ENCODE results near the gene ARHGEF19.
"Not testable (repeated sequence)": the region's sequence is repeated elsewhere in the genome, so short reads cannot be mapped to it uniquely, and the experiment has no call there.

Gene ARHGEF19

DNA sequence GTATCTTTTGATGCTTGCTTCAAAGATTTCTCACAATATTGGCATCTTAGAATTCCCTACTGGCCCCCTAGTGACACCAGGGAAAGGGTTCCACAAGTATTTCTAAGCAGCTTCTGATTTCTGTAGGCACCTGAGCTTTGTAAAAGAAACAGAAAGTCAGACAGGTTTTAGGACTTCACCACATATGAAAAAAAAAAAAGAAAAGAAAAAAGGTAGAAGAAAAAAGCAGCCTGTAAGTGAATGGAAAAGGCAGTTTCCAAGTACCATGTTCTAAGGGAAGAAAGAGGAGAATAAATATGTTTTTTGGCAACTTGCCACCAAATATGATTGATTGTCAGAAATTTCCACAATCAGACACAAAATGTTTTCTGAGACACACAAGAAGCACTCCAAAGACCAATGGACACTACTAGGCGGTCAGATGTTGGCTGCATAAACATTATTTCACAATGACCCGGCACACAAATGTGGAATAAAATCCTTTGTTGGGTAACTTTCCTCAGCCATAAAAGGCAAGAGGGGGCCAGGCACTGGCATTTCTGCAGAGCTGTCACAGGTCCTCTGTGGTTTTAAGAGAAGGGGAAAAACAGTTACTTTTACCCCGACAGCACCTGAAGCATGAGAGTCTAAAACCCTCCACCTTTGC lies 37.3 kb upstream of the ARHGEF19 start:
- TF ChIP-seq MAX (IDR thresholded peaks at IDR 0.05; ENCODE audit: low read depth, low read length) (no peak), MYC (IDR thresholded peaks at IDR 0.05; ENCODE audit: low read depth, low read length) (no peak), POLR2A (IDR thresholded peaks at IDR 0.05; ENCODE audit: extremely low read depth, insufficient read length) (no peak)
- TF ChIP-seq, protein P1, sequence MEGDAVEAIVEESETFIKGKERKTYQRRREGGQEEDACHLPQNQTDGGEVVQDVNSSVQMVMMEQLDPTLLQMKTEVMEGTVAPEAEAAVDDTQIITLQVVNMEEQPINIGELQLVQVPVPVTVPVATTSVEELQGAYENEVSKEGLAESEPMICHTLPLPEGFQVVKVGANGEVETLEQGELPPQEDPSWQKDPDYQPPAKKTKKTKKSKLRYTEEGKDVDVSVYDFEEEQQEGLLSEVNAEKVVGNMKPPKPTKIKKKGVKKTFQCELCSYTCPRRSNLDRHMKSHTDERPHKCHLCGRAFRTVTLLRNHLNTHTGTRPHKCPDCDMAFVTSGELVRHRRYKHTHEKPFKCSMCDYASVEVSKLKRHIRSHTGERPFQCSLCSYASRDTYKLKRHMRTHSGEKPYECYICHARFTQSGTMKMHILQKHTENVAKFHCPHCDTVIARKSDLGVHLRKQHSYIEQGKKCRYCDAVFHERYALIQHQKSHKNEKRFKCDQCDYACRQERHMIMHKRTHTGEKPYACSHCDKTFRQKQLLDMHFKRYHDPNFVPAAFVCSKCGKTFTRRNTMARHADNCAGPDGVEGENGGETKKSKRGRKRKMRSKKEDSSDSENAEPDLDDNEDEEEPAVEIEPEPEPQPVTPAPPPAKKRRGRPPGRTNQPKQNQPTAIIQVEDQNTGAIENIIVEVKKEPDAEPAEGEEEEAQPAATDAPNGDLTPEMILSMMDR (IDR thresholded peaks at IDR 0.05; ENCODE audit: low read depth, low read length) = no peak
- H3K4me3 ChIP-seq (ENCODE audit: low read depth, low read length) = no peak overlapping the region
- no peak for DNase-seq (ENCODE audit: low read depth)

DNA sequence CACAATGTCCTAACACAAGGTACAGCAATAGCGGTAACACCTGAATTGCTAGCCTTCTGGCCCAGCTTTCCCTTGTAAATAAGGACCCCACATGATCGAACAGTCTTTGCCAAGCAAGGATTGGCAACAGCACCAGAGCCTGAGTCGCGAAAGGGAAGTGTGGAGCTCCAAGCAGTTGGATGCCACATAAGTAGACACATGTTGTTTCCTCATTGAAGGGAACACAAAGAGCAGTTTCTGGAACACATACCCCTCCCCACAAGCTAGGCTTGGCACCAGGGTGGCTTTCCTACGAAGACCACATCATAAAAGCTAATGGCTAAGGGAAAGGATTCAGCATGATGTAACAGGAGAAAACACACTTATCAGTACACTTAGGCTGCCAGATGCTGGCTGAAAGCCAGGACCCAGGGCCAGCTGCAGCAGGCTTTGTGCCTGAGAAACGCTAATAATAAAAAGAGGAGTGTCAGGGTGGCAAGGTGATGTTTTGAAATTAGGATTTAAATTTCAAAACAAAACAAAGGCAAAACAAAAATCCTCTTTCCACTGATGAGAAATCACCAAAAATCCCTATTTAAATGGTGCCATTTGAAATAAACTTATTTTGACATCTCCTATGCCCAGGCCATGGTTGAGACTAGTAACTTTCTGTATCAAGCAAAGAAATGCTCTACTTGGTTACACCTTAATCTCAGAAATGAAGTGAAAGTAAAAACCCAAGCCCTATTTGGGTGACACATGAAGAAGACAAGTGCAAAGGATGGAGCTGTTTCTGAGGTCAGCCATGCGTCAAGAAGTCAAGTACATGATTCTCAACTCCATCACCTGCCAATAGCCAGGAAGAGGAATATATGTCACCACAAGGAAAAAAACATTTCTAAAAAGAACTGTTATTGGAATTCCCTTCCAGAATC lies 36.4 kb upstream of the ARHGEF19 start:
- TF ChIP-seq MAX (IDR thresholded peaks at IDR 0.05; ENCODE audit: low read depth, low read length) (no peak), MYC (IDR thresholded peaks at IDR 0.05; ENCODE audit: low read depth, low read length) (no peak), POLR2A (IDR thresholded peaks at IDR 0.05; ENCODE audit: extremely low read depth, insufficient read length) (no peak)
- TF ChIP-seq, protein P1 (IDR thresholded peaks at IDR 0.05; ENCODE audit: low read depth, low read length) = no peak
- DNase-seq (ENCODE audit: low read depth) = no peak
- H3K4me3 ChIP-seq (ENCODE audit: low read depth, low read length) = no peak overlapping the region

DNA sequence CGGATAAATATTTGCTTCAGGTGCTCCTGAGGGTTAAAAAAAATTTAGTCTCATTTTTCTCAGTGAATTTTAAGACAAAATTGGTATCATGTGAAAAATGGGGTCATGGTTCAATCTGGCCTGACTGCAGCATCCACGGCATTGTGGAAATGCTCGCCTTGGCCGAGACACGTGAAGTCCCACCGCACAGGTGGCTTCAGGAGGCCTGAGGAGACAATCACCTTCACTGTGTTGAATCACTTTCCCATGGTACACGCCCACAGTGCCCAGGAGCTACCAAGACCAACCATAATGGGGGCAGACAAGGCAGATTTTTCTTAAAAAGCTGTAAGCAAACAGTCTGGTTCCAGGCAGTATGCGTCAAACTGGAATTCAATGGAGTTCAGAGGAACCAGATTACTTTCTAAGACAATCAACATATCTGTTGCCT lies 35.6 kb upstream of the ARHGEF19 start:
- TF ChIP-seq MYC (IDR thresholded peaks at IDR 0.05; ENCODE audit: low read depth, low read length) (no peak), MAX (IDR thresholded peaks at IDR 0.05; ENCODE audit: low read depth, low read length) (no peak), POLR2A (IDR thresholded peaks at IDR 0.05; ENCODE audit: extremely low read depth, insufficient read length) (no peak)
- TF ChIP-seq, protein P1 (IDR thresholded peaks at IDR 0.05; ENCODE audit: low read depth, low read length) = no peak
- H3K4me3 ChIP-seq (ENCODE audit: low read depth, low read length) = no peak overlapping the region

DNA sequence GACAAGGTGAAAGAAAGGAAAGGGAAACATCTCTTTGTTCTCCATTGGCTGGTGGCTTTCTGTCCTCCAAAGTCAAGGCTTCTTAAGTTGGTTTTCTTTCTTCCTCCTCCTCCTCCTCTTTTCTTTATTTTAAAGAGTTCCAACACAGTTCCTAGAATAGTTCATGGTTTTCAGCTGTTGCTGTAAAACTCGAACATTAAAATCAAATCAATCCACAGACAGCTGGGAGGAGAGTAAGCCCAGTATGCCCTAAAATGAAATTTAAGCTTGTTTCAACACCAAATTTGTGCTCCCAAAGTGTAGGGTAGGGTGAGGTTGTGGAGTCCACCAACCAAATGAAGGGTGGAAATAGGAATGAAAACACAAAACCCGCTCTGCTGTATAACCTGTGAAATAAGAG lies 35.0 kb upstream of the ARHGEF19 start:
- TF ChIP-seq POLR2A (IDR thresholded peaks at IDR 0.05; ENCODE audit: extremely low read depth, insufficient read length) (no peak), MAX (IDR thresholded peaks at IDR 0.05; ENCODE audit: low read depth, low read length) (no peak), MYC (IDR thresholded peaks at IDR 0.05; ENCODE audit: low read depth, low read length) (no peak)
- TF ChIP-seq, protein P1 (IDR thresholded peaks at IDR 0.05; ENCODE audit: low read depth, low read length) = no peak
- DNase-seq (ENCODE audit: low read depth) = no peak

More for the DNA sequence above, 35.6 kb upstream of the ARHGEF19 start:
- DNase-seq (ENCODE audit: low read depth) = no peak

DNA sequence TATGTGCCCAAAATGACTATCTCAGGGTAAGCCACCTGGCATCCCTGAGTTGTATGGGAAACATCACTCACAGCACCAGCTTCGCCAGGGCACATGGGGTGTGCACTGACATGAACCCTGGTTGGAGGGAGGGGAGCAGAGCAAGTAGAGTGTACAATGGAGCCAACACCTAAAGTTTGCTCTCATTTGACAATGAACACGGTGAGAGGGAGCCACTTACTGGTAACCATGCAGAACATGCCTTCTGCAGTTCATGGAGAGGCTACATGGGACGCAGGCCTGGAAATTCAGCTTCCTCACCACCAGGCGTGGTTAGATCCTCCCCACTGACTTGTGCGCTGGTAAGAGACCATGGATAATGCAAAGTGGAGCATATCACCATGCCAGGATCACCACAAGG lies 34.5 kb upstream of the ARHGEF19 start:
- H3K4me3 ChIP-seq (ENCODE audit: low read depth, low read length) = no peak overlapping the region
- no peak for DNase-seq (ENCODE audit: low read depth)
- TF ChIP-seq MAX (IDR thresholded peaks at IDR 0.05; ENCODE audit: low read depth, low read length) = no peak
- no peak for TF ChIP-seq POLR2A (IDR thresholded peaks at IDR 0.05; ENCODE audit: extremely low read depth, insufficient read length)
- TF ChIP-seq, protein P1 (IDR thresholded peaks at IDR 0.05; ENCODE audit: low read depth, low read length) = no peak
- TF ChIP-seq MYC (IDR thresholded peaks at IDR 0.05; ENCODE audit: low read depth, low read length) = no peak

More for the DNA sequence above, 35.0 kb upstream of the ARHGEF19 start:
- no peak overlapping the region for H3K4me3 ChIP-seq (ENCODE audit: low read depth, low read length)

DNA sequence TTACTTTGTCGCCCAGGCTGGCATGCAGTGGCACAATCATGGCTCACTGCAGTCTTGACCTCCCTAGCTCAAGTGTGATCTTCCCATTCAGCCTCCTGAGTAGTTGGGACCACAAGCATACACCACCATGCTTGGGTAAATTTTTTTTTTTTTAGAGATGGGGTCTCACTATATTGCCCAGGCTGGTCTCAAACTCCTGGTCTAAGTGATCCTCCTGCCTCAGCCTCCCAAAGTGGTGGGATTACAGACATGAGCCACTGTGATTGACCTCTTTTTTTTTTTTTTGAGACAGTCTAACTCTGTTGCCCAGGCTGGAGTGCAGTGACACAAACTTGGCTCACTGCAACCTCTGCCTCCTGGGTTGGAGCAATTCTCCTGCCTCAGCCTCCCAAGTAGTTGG lies 33.8 kb upstream of the ARHGEF19 start:
- DNase-seq (ENCODE audit: low read depth); H3K4me3 ChIP-seq (ENCODE audit: low read depth, low read length): not testable (repeated sequence)
